GM13977 (cell line): Measurements from ENCODE around the gene CXCL11.
A peak's percentile ranks its signal among the peaks of the same experiment; 100 is the strongest.
"Not testable (repeated sequence)": the region's sequence is repeated elsewhere in the genome, so short reads cannot be mapped to it uniquely, and the experiment has no call there.

Experiments used
- DNase-seq: peaks from one replicate; pipeline ENCODE4 v3.0.0; 2012; ENCODE audit warnings: low spot score
- CTCF ChIP-seq: IDR thresholded peaks from 2 replicates; pipeline ENCODE4 v1.5.1; 2012; ENCODE audit warnings: mild to moderate bottlenecking, control low read depth; ENCODE audit not compliant: insufficient read depth; ENCODE audit errors: extremely low read depth, missing control alignments
- in situ Hi-C: fragments of 300-500 bp; cut with MboI; formaldehyde crosslinking; loops from one replicate; pipeline ENCODE4 v1.12.0; 2022; ENCODE audit warnings: low sequenced_read_pairs, low pct_unique_long_range_greater_than_20kb, mixed read lengths, inconsistent platforms; ENCODE audit not compliant: unreplicated experiment

Gene CXCL11

GRCh38 chr4:76002176-76002575 lies 33.7 kb downstream of the CXCL11 start:
- TF ChIP-seq CTCF: no peak
- in situ Hi-C loops: no loop called here
- no peak for DNase-seq

GRCh38 chr4:76001700-76002099 lies 34.2 kb downstream of the CXCL11 start:
- DNase-seq: no peak
- in situ Hi-C loops: no loop called here
- no peak for TF ChIP-seq CTCF

- DNase-seq: no peak
- TF ChIP-seq CTCF: no peak
- in situ Hi-C loops: no loop called here
These were observed 35.6 kb downstream of the CXCL11 start for GRCh38 chr4:76000279-76000678.

- not testable (repeated sequence) for DNase-seq
- in situ Hi-C loops: loop anchor here (5.0 kb wide), 1 partner anchor 69 kb away; no protein-coding TSS in a partner anchor
These were observed 37.2 kb downstream of the CXCL11 start for GRCh38 chr4:75998525-75999147.

- no peak for DNase-seq
- in situ Hi-C loops: loop anchor here (5.0 kb wide), 1 partner anchor 69 kb away; no protein-coding TSS in a partner anchor
- no peak for TF ChIP-seq CTCF
These were observed 37.9 kb downstream of the CXCL11 start for GRCh38 chr4:75997946-75998345.

GRCh38 chr4:75997081-75997480 lies 38.8 kb downstream of the CXCL11 start:
- no peak for DNase-seq
- TF ChIP-seq CTCF: no peak
- in situ Hi-C loops: loop anchor here (5.0 kb wide), 1 partner anchor 70 kb away; no protein-coding TSS in a partner anchor

- TF ChIP-seq CTCF: peak; percentile 55
- in situ Hi-C loops: loop anchor here (5.0 kb wide), 1 partner anchor 72 kb away; no protein-coding TSS in a partner anchor
- peak; percentile 34 for DNase-seq
These were observed 40.1 kb downstream of the CXCL11 start for GRCh38 chr4:75995727-75996126.
